Activated naive CD4-positive, alpha-beta T cell (primary cell): Measurements from ENCODE around the gene HUNK.

Experiments used
- DNase-seq, 4 experiments: peaks; one replicate each; lab custom pipeline; 2025; lab: John Stamatoyannopoulos, UW

Gene HUNK

GRCh38 chr21:31895077-31895835 lies 22.4 kb downstream of the HUNK start:
- DNase-seq: no peak

- DNase-seq: no peak
These were observed 23.2 kb downstream of the HUNK start for GRCh38 chr21:31896019-31896418.

- DNase-seq: no peak
These were observed 24.5 kb downstream of the HUNK start for GRCh38 chr21:31897311-31897710.

DNA sequence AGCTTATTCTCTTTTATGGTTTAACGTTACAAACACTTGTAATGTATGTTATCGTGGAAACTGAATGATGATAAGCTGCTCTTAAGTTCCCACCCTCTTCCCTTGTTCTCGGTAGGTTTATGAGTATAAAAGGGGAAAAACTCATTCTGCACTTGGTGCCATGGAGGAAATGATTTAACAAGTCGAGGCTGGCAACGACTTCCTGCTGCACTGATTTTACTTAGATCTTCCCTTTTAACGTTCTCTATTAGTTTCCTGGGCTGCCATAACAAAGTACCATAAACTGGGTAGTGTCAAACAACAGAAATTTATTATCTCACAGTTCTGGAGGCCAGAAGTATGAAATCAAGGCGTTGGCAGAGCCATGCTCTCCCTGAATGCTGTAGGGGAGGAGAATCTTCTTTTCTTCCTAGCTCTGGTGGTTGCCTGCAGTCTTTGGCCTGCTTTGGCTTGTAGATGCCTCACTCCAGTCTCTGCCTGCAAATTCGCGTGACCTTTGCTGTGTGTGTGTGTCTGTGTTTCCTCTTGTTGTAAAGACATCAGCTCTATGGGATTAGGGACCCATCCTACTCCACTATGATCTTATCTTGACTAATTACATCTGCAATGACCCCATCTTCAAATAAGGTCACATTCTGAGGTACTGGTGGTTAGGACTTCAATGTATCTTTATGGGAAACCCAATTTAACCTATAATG lies 26.3 kb downstream of the HUNK start:
- no peak for DNase-seq

DNA sequence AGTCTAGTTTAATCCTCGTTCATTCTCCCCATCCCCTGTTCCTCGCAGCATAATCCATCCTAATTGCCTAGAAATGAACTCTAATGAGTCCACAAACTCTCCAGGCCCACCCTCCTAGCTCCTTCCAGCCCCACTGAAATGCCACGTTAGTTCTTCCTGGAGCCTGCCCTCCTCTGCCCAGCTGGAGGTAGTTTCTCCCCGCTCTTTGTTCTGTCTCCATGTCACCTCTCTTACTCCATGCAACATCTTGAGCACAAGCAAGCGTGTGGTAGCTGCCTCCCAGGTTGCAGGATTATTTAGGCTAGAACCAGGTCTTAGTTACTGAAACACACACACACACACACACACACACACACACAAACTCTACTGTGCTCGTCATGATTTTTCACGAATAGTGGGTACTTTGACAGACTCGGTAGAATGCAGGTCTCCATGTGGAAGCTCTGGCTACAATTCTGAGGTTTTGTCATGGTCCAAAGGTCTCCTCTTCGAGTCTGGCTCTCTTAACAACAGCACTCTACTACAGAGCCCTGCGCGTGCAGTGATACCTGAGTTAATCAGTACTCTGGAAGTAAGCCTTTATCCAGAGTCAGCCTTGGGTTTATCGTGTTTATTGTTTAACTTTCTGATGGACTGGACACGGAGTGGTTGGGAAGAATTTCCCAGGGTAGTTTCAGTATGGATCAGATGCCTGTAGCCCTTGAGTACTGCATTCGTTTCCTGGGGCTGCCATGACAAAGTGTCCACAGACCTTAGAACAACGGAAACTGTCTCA lies 27.5 kb downstream of the HUNK start:
- DNase-seq: no peak

- DNase-seq: no peak
These were observed 28.5 kb downstream of the HUNK start for GRCh38 chr21:31901315-31901714.

GRCh38 chr21:31902438-31902837 lies 29.6 kb downstream of the HUNK start:
- DNase-seq: no peak

DNA sequence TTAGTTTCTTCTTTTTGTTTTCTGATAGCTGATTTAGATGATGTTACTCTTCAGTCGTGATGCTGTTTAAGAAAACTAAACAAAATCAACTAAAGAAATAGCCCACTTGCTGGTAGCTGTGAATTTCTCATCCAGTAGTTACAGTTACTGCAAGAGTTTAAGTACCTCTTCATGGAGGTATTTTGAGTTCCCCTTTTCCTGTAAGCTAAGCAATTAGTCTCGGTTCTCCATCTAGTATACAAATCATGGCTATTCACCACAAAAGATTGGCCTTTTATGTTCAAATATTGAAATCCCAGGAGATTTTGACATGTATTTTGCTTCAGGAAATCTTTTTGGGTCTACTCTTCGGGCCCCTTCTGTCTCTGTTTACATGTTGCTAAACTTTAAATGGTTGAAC lies 31.1 kb downstream of the HUNK start:
- no peak for DNase-seq

DNA sequence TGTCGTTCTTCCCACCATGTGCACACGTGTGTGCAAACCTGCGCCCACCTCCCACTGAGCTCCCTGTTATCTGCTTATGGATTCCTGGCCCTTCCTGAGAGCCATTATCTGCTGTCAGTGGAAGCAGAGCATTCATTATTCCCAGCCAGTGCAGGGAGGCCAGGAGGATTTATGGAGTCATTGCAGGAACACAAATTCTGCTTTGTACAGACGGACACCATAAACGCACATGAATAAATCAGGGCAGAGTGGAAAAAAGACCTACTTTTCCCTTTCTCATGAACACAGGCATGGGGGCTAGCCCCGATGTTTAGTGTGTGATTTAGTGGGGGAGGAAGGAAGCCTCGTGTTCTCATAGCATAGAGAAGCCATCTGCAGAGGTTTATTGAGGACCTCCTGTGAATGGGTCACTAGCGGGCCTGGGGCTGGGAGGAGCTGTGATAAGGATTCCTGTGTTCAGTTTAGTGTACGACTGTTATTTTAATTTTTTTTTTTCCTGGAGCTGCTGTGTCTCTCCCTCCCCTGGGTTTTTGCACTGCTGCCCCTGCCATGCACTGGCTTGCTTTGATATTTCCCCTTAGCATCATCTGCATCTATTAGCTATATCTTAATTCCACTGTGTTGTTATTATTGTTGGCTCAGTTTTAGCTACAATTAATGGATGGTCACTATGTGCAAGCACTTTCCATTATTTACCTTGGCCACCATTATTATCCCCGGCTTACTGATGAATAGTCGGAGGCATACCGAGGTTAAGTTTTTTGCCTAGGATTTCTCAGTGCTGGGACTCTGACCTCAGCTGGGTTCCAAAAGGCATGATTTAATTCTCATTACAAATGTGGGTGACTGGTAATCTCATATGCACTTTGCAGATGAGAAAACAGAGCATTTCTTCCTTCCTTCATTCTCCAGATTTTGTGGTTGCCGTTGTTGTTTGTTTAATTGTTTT lies 33.0 kb downstream of the HUNK start:
- DNase-seq: no peak

DNA sequence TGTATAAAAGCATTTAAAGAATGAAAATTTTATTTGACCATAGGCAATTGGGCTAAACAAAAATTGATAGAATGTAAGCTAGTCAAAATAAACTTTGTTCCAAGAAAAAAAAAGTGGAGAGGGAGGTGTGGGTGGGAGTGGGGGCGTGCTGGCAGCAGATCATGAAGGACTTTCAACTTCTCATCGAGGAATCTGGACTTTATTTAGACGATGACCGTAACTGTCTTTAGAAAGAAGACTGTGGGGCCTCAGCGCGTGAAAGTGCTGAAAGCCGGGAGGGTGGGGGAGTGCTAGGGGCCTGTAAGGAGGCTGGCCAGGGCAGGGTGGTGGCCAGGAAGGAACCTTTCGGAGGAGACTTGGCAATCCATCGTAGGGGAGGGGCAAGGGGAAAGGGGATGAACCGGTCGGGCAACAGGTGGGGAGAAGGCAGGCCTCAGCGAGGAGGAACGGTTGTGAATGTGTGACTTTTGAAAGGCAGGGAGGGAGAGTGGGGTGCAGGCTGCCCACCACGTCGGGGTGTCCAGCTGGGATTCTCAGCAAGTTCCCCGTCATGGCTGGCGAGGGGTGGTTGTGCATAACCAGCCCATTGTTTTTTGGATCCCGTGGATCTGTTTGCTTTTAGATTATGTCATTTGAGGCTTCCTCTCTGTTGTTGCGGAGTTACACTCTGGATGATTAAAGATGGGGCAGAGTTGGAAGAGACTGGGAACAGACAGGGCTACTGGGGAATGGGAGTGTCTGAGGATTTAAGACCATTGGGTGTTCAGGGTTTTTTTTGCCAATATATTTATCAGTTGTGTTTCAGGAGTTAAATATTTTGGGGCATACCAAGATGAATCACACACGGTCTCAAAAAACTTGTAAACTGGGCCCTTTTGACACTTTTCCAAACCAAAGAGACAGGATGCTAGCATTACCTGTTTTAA lies 35.5 kb downstream of the HUNK start:
- DNase-seq: no peak

GRCh38 chr21:31909153-31910073 lies 36.6 kb downstream of the HUNK start:
- DNase-seq: no peak

GRCh38 chr21:31910074-31910470 lies 37.3 kb downstream of the HUNK start:
- no peak for DNase-seq

DNA sequence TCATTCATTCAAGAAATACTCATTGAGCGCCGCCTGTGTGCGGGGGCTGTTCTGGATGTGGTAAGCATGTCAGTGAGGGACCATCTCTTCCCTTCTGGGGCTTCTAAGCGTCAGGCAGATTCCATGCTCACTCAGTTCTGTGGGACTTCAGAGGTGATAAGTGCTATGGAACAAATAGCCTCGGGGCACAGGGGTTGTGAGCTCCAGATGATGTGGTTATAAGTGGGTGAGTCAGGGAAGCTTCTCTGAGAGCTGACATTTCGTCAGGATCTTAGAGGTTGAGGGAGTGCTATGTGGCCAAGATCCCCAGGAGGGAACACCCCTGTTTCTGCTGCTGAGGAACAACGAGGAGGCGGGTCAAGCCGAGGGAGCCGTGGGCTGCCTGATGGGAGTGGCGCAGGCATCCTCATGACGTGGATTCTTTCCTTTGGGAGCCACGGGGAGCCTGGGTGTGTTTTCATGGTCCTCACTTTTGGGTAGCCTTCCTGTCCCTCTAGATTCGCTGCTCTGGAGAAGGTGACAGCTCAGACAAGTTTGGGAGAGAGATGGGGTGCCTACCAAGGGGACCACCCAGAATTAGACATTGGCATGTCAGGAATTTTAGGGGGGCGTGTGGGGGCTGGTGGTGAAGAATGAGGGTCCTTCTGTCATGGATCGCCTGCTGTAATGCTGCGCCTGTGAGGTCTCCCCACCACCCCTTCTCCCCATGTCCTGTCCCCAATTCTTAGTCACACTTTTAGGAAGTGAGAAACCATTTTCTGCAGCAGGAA lies 38.5 kb downstream of the HUNK start:
- DNase-seq: no peak

- DNase-seq: no peak
These were observed 39.7 kb downstream of the HUNK start for GRCh38 chr21:31912501-31912900.

DNA sequence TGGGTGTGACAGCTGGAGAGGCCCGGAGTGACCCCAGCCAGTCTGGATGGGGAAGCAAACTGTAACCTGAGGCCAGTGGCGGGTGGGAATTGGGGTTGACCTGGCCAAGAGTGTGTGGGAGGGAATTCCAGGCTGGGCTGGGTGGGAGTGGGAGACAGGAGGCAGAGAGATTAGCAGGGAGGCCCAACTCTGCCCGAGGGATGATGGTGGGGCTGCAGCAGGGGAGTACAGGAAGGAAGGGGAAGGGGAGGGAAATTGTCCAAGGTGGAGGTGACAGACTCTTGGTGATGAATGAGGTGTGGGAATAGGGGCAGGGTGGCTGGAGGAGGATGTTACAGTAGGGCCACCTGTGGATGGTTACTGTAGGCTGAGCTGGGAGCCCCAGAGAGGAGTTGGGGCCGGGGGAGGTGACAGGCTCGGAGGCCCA lies 40.4 kb downstream of the HUNK start:
- DNase-seq: no peak

DNA sequence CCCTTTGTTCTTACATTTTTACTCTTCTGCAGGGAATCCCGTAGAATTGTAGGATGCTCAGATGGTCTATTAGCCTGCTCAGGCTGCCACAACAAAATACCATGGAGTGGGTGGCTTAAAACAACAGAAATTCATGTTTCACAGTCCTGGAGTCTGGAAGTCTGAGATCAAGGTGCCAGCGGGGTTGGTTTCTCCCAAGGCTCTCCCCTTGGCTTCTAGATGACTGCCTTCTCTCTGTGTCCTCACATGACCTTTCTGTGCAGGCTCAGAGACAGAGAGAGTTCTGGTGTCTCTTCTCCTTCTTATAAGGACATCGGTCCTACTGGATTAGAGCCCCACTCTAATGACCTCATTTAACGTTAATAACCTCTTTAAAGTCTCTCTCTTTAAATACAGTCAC lies 41.7 kb downstream of the HUNK start:
- no peak for DNase-seq

GRCh38 chr21:31915566-31915965 lies 42.7 kb downstream of the HUNK start:
- no peak for DNase-seq

- DNase-seq: no peak
These were observed 44.3 kb downstream of the HUNK start for GRCh38 chr21:31917108-31917507.
